DMS53 (cell line): Measurements from ENCODE around the gene NCBP1.
"Not testable (repeated sequence)": the region's sequence is repeated elsewhere in the genome, so short reads cannot be mapped to it uniquely, and the experiment has no call there.

ENCODE experiments used
- DNase-seq: peaks from one replicate; lab custom pipeline; 2025; lab: John Stamatoyannopoulos, UW

Gene NCBP1

GRCh38 chr9:97672403-97672802 is 38.8 kb downstream of the NCBP1 start:
- DNase-seq: no peak

DNA sequence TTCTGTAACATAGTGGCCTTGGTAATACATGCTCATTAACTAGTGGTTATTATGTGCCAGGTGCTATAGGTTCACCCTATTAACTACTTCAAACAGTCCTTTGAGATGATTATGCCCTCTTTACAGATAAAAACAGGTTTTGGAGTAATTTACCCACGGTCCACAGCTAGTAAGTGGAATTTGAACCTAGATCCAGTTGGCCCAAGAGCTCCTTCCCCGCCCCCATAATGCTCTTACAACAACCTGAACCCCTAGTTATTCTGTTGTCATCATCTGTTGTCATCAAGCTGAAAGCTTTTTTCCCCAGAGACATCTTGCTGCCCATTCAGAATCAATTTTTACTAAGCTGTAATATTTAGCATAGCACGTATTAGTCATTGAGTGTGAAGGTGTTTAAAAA is 40.3 kb downstream of the NCBP1 start:
- no peak for DNase-seq

DNA sequence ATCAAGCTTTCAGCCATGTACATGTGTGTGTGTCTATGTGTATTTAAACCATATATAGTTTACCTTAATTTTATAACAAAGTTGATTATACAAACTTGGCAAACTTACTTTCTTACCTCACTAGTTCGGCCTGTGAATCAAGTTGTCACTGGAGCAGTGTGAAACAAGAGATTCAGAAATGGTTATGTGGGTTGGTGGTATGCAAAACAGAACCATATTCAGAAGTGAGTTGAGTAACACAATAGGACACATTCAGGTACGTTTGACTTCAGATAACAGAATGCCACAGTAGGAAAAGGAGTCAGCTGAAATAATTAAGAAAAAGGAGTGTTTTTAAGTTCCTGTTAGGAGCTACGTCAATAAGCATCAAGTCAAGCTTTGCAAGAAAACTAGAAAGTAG is 42.0 kb downstream of the NCBP1 start:
- no peak for DNase-seq

GRCh38 chr9:97682242-97682641 is 48.6 kb downstream of the NCBP1 start:
- DNase-seq: no peak

- no peak for DNase-seq
These were observed 55.0 kb downstream of the NCBP1 start for GRCh38 chr9:97688654-97689053.

- no peak for DNase-seq
These were observed 56.0 kb downstream of the NCBP1 start for GRCh38 chr9:97689401-97690180.

DNA sequence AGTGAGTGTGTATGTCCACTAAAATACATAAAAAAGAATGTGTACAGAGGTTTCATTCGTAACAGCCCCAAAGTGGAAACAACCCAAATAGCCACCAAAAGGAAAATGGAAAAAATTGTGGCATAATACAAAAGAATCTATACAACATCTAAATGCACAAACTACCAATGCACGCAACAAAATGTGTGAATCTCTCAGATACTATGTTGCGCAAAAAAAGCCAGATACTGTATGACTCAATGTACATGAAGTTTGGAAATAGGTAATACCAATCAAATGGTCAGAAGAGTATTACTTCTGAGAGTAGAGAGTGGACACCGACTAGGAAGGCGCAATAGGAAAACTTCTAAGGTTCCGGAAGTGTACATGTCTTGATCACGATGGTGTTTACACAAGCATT is 61.1 kb downstream of the NCBP1 start:
- DNase-seq: no peak

- no peak for DNase-seq
These were observed 61.8 kb downstream of the NCBP1 start for GRCh38 chr9:97695390-97695789.

- peak; percentile 45 for DNase-seq
These were observed 62.6 kb downstream of the NCBP1 start for GRCh38 chr9:97695995-97696802.

- peak; percentile 95 for DNase-seq
These were observed 63.4 kb downstream of the NCBP1 start, which contains the start of gene XPA for GRCh38 chr9:97696803-97697601. TSS of gene XPA (minus strand) at chr9:97697340. CDS start at chr9:97697292, 48 bp downstream.

GRCh38 chr9:97697837-97698236 is 64.2 kb downstream of the NCBP1 start:
- no peak for DNase-seq

- no peak for DNase-seq
These were observed 65.2 kb downstream of the NCBP1 start for GRCh38 chr9:97698865-97699264.

DNA sequence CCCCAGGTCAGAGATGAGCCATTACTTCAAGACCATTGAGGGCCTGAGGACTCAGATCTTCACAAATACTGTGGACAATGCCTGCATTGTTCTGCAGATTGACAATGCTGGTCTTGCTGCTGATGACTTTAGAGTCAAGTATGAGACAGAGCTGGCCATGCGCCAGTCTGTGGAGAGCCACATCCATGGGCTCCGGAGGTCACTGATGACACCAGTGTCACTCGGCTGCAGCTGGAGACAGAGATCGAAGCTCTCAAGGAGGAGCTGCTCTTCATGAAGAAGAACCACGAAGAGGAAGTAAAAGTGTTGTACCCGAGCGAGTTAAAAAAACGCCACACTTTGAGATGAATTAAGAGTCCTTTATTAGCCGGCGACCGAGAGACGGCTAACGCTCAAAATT is 65.7 kb downstream of the NCBP1 start:
- not testable (repeated sequence) for DNase-seq

DNA sequence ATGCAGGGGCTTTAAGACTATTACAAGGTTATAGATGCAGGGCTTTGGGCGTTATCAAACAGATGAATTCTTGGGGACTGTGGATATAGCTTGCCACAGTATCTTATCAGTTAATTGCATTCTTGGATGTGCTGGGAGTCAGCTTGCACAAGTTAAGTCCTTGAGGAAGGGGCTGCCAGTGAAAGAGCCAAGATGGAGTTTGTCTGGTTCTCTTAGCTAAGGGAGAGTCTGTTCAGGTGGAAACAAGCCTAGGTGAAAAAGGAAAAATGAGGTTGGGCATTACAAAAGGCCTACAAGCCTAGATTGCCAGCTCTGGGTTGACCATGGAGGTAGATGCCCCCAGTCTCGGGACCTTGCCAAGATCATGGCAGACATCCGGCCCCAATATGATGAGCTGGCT is 66.2 kb downstream of the NCBP1 start:
- not testable (repeated sequence) for DNase-seq

GRCh38 chr9:97703437-97704344 is 70.1 kb downstream of the NCBP1 start:
- peak; percentile 66 for DNase-seq

DNA sequence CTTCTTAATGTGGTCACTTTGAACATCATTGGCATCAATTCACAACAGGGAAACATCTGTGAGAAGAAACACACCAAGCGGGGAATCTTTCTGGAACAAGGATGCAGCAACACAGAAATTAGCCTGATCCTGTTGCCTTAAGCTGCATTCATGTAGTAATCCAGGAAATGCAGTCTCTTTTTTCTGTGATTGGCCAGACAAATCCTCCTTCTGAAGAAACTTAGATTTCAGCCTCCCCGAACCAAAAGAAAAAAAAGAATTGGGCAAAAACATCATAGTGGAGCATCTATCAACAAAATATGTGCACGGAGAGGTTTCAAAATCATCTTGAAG is 70.7 kb downstream of the NCBP1 start:
- peak; percentile 49 for DNase-seq

DNA sequence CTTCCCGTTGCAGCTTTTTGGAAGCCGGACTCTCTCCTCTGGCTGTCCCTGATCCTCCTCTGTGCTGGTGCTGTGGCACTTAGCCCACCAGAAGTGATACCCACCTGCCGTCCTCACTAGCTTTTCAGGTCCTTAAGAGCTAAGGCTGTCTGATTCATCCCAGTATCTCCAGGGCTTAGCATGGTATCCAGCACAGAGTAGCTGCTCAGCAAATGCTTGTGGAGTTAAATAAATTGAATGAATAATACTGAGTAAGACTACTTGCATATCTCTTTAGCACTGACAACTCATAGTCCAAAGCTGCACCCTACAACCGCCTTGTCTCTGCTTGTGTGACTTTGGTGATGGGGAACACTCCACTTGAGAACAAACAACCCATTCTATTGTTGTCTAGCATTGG is 71.2 kb downstream of the NCBP1 start:
- DNase-seq: no peak

- DNase-seq: no peak
These were observed 71.8 kb downstream of the NCBP1 start for GRCh38 chr9:97705354-97705950.

- no peak for DNase-seq
These were observed 72.6 kb downstream of the NCBP1 start for GRCh38 chr9:97706246-97706645.

DNA sequence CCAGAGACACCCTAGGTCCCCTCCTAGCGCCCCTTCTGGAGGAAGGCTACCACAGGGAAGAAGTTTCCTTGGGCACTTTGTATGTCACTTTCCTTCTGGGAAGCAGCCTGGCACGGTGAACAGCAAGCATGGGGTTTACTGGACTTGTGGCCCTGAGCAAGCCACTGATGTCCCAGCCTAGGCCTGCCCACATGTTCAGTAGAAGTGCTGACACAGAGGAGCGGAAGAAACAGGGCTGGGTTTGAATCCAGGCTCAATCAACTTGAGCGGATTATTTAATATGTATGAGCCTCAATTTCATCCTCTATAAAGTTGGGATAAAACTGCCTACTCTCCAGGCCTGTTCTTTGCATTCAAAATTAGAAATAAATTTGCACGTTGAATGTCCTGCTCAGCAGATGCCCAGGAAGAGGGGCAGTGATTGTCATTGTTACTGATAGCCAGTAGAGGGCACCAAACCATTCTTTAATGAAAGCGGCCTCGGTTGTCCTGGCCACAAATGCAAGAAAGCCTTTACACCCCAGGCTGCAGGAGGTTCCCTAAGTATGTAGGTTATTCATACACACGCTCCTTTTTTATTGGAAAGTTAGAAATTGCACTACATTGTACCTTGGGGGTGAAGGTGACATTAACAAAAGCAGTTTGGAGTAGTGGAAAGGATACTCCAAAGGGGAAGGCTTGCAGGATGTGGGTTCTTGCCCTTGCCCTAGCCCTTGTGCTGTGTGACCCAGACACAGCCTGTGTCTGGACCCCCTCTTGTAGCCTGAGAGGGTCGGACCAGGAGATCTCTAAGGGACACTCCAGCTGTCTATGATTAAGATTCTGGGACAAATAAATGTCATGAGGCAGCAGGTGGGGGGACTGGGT is 77.0 kb downstream of the NCBP1 start:
- DNase-seq: peak; percentile 76
